H1 (cell line): ENCODE results near the gene HIPK3. TPM values are rescaled to one million over a fixed set of nuclear protein-coding genes. Genes with fewer than 3 reads are reported as not detected.

Source experiments
- CTCF ChIA-PET: fragments of 300-600 bp; sonication (Branson Sonifier 250); formaldehyde crosslinking; loops from one replicate; lab custom pipeline; 2021; ENCODE audit not compliant: partially characterized antibody; lab: Charles Lee
- POLR2A ChIA-PET: fragments of 300-600 bp; sonication (Branson Sonifier 250); formaldehyde crosslinking; loops from one replicate; lab custom pipeline; 2021; ENCODE audit warnings: inconsistent platforms; ENCODE audit not compliant: partially characterized antibody; lab: Charles Lee
- DNase-seq, 2 experiments: peaks; one replicate each; pipeline versions ENCODE4 v3.0.0 to v3.0.0-alpha.2; 2010 to 2022; ENCODE audit warnings: low spot score in 2 of 2, low read depth in 1 of 2, mixed read lengths in 1 of 2
- FAIRE-seq: peaks from 2 replicates; lab custom pipeline; 2011; peaks lifted over from hg19 to GRCh38; lab: Jason Lieb, UNC
- H2AFZ ChIP-seq: 2 replicates; pipeline ENCODE4 v1.8.1; 2012; ENCODE audit warnings: low read length, inconsistent platforms
- H2AK5ac ChIP-seq: 2 replicates; pipeline ENCODE4 v1.6.1; 2013; ENCODE audit warnings: low read depth, low read length
- H2BK120ac ChIP-seq: replicated peaks from 2 replicates; pipeline ENCODE3; 2013; ENCODE audit warnings: low read depth, low read length, inconsistent platforms
- H2BK12ac ChIP-seq: 2 replicates; pipeline ENCODE4 v1.6.1; 2013; ENCODE audit warnings: low read depth, low read length
- H2BK15ac ChIP-seq: 2 replicates; pipeline ENCODE4 v1.6.1; 2013; ENCODE audit warnings: low read length
- H2BK20ac ChIP-seq: 2 replicates; pipeline ENCODE4 v1.6.1; 2013; ENCODE audit warnings: low read length
- H2BK5ac ChIP-seq: 2 replicates; pipeline ENCODE4 v1.6.1; 2013; ENCODE audit warnings: low read depth, low read length
- H3K14ac ChIP-seq: 2 replicates; pipeline ENCODE4 v1.6.1; 2013; ENCODE audit warnings: inconsistent platforms; ENCODE audit not compliant: insufficient read length
- H3K18ac ChIP-seq: 2 replicates; pipeline ENCODE4 v1.6.1; 2013; ENCODE audit warnings: low read length; ENCODE audit errors: extremely low read depth
- H3K23ac ChIP-seq: 2 replicates; pipeline ENCODE4 v1.6.1; 2013; ENCODE audit warnings: inconsistent platforms; ENCODE audit not compliant: insufficient read length
- H3K23me2 ChIP-seq: 2 replicates; pipeline ENCODE4 v1.6.1; 2013; ENCODE audit warnings: low read depth, low read length
- H3K27ac ChIP-seq: 2 replicates; pipeline ENCODE4 v1.6.1; 2011; ENCODE audit warnings: low read depth, low read length, inconsistent platforms
- H3K27me3 ChIP-seq, 4 experiments: replicated peaks in 1 of 4; 1 replicate in 1 of 4; 2 replicates in 3 of 4; pipeline versions ENCODE4 v1.6.1 to v1.8.1; 2011 to 2013; ENCODE audit warnings: low read length in 3 of 4, mild to moderate bottlenecking in 3 of 4, inconsistent platforms in 2 of 4, mixed read lengths in 2 of 4, moderate library complexity in 1 of 4; ENCODE audit not compliant: control insufficient read depth in 3 of 4, insufficient read depth in 3 of 4; ENCODE audit errors: extremely low read depth in 1 of 4
- H3K36me3 ChIP-seq, 4 experiments: 2 replicates each; pipeline versions ENCODE4 v1.6.1 to v1.8.1; 2011 to 2013; ENCODE audit warnings: mild to moderate bottlenecking in 4 of 4, low read length in 3 of 4, moderate library complexity in 2 of 4, control low read depth in 1 of 4, inconsistent platforms in 1 of 4; ENCODE audit not compliant: insufficient read depth in 4 of 4, control insufficient read depth in 2 of 4
- H3K4ac ChIP-seq: replicated peaks from 2 replicates; pipeline ENCODE3; 2013; ENCODE audit warnings: low read length, low read depth, mixed read lengths, inconsistent platforms; ENCODE audit not compliant: insufficient read length
- H3K4me1 ChIP-seq, 4 experiments: replicated peaks in 1 of 4; 1 replicate in 1 of 4; 2 replicates in 3 of 4; pipeline versions ENCODE4 v1.6.1 to v1.8.1; 2011 to 2013; ENCODE audit warnings: low read length in 3 of 4, inconsistent platforms in 2 of 4, mixed read lengths in 1 of 4; ENCODE audit not compliant: insufficient read depth in 4 of 4, control insufficient read depth in 3 of 4
- H3K4me2 ChIP-seq, 2 experiments: 2 replicates each; pipeline versions ENCODE4 v1.6.1 to v1.8.1; 2011 to 2013; ENCODE audit warnings: low read depth in 2 of 2, low read length in 2 of 2, control low read depth in 1 of 2, inconsistent platforms in 1 of 2, mild to moderate bottlenecking in 1 of 2; ENCODE audit not compliant: insufficient read depth in 1 of 2
- H3K4me3 ChIP-seq, 4 experiments: fragments of 200-600, 300-600 bp in 1 of 4; sonication (generic), shearing (Covaris generic), sonication (Bioruptor Twin) in 1 of 4; 2 replicates each; pipeline versions ENCODE4 v1.5.1 to v1.8.1; 2011 to 2016; ENCODE audit warnings: low read length in 4 of 4, low read depth in 3 of 4, control low read depth in 2 of 4, inconsistent platforms in 2 of 4, mild to moderate bottlenecking in 2 of 4, mixed read lengths in 1 of 4, moderate library complexity in 1 of 4; ENCODE audit not compliant: insufficient read depth in 2 of 4; ENCODE audit errors: extremely low read depth in 1 of 4
- H3K56ac ChIP-seq: replicated peaks from 2 replicates; pipeline ENCODE3; 2013; ENCODE audit warnings: low read depth, mild to moderate bottlenecking, mixed read lengths, low read length, inconsistent platforms; ENCODE audit not compliant: insufficient read length
- H3K79me1 ChIP-seq: 2 replicates; pipeline ENCODE4 v1.6.1; 2013; ENCODE audit warnings: low read depth, low read length, control low read depth
- H3K79me2 ChIP-seq, 2 experiments: 2 replicates each; pipeline versions ENCODE4 v1.6.1 to v1.8.1; 2012 to 2013; ENCODE audit warnings: low read length in 2 of 2, mild to moderate bottlenecking in 2 of 2, inconsistent platforms in 1 of 2; ENCODE audit not compliant: insufficient read depth in 2 of 2, control insufficient read depth in 1 of 2
- H3K9ac ChIP-seq, 4 experiments: replicated peaks in 1 of 4; 1 replicate in 1 of 4; 2 replicates in 3 of 4; pipeline versions ENCODE4 v1.6.1 to v1.8.1; 2011 to 2013; ENCODE audit warnings: low read depth in 3 of 4, low read length in 3 of 4, control low read depth in 2 of 4, mild to moderate bottlenecking in 2 of 4, moderate library complexity in 2 of 4, inconsistent platforms in 1 of 4; ENCODE audit errors: extremely low read depth in 1 of 4
- H3K9me3 ChIP-seq, 2 experiments: 2 replicates each; pipeline versions ENCODE4 v1.6.1 to v1.8.1; 2012 to 2013; ENCODE audit warnings: mild to moderate bottlenecking in 2 of 2, moderate library complexity in 2 of 2, control low read depth in 1 of 2, inconsistent platforms in 1 of 2, low read depth in 1 of 2, low read length in 1 of 2, mixed read lengths in 1 of 2; ENCODE audit not compliant: insufficient read depth in 2 of 2
- H4K20me1 ChIP-seq, 2 experiments: replicated peaks in 1 of 2; 2 replicates each; pipeline versions ENCODE3 to v1.8.1; 2011 to 2013; ENCODE audit warnings: inconsistent platforms in 2 of 2, low read length in 2 of 2, mild to moderate bottlenecking in 1 of 2; ENCODE audit not compliant: insufficient read depth in 2 of 2, control insufficient read depth in 1 of 2
- H4K5ac ChIP-seq: 2 replicates; pipeline ENCODE4 v1.6.1; 2013; ENCODE audit warnings: low read length, low read depth, mixed read lengths, inconsistent platforms; ENCODE audit not compliant: insufficient read length
- H4K8ac ChIP-seq: 2 replicates; pipeline ENCODE4 v1.8.0; 2013; ENCODE audit warnings: mild to moderate bottlenecking, moderate library complexity, low read length, inconsistent platforms; ENCODE audit not compliant: insufficient read depth; ENCODE audit errors: extremely low read depth
- H4K91ac ChIP-seq: replicated peaks from 2 replicates; pipeline ENCODE3; 2013; ENCODE audit warnings: low read length, mixed read lengths, inconsistent platforms; ENCODE audit not compliant: insufficient read length
- CTBP2 ChIP-seq: IDR thresholded peaks from 2 replicates; pipeline ENCODE4 v1.7.0; 2011; ENCODE audit warnings: borderline replicate concordance, mild to moderate bottlenecking, moderate library complexity, mixed read lengths, low read length; ENCODE audit not compliant: insufficient read depth, insufficient read length
- EGR1 ChIP-seq: IDR thresholded peaks from 2 replicates; pipeline ENCODE4 v1.6.1; 2011; ENCODE audit warnings: low read depth, low read length, borderline replicate concordance
- EP300 ChIP-seq, 2 experiments: IDR thresholded peaks; 1 replicate in 1 of 2; 2 replicates in 1 of 2; pipeline ENCODE4 v1.6.1; 2011 to 2012; ENCODE audit warnings: low read depth in 2 of 2, low read length in 2 of 2, mild to moderate bottlenecking in 2 of 2, borderline replicate concordance in 1 of 2, inconsistent platforms in 1 of 2, moderate library complexity in 1 of 2
- EZH2 ChIP-seq: fragments of 200-600 bp; sonication (generic); IDR thresholded peaks from 2 replicates; pipeline ENCODE4 v1.7.1; 2012; ENCODE audit warnings: low read depth, mild to moderate bottlenecking, moderate library complexity, low read length, inconsistent platforms; ENCODE audit not compliant: severe bottlenecking
- GTF2F1 ChIP-seq: IDR thresholded peaks from 2 replicates; pipeline ENCODE4 v1.6.1; 2012; ENCODE audit warnings: low read depth, low read length, improper control_type of control experiment, borderline replicate concordance
- HDAC2 ChIP-seq, 2 experiments: fragments of 300-600 bp in 1 of 2; sonication (generic) in 1 of 2; IDR thresholded peaks; 2 replicates each; pipeline ENCODE4 v1.6.1; 2011 to 2012; ENCODE audit warnings: low read depth in 2 of 2, low read length in 2 of 2, mild to moderate bottlenecking in 2 of 2, moderate library complexity in 2 of 2, borderline replicate concordance in 1 of 2, inconsistent platforms in 1 of 2
- HDAC6 ChIP-seq: IDR thresholded peaks from one replicate; pipeline ENCODE4 v1.7.1; 2012; ENCODE audit warnings: low read depth, mild to moderate bottlenecking, inconsistent platforms, low read length, moderate library complexity
- JUND ChIP-seq: IDR thresholded peaks from 2 replicates; pipeline ENCODE4 v1.6.1; 2011; ENCODE audit warnings: mild to moderate bottlenecking, improper control_type of control experiment, low read length
- NRF1 ChIP-seq: IDR thresholded peaks from 2 replicates; pipeline ENCODE4 v1.6.1; 2011; ENCODE audit warnings: mild to moderate bottlenecking, low read depth, low read length, improper control_type of control experiment
- POLR2A ChIP-seq, 2 experiments: IDR thresholded peaks; 1 replicate in 1 of 2; 2 replicates in 1 of 2; pipeline ENCODE4 v1.6.1; 2011; ENCODE audit warnings: low read depth in 2 of 2, low read length in 2 of 2, mild to moderate bottlenecking in 2 of 2; ENCODE audit errors: control extremely low read depth in 1 of 2
- SAP30 ChIP-seq: fragments of 300-600 bp; sonication (generic); IDR thresholded peaks from 2 replicates; pipeline ENCODE4 v1.7.1; 2012; ENCODE audit warnings: low read length, moderate library complexity, mild to moderate bottlenecking, inconsistent platforms; ENCODE audit not compliant: insufficient read depth, insufficient replicate concordance
- TAF7 ChIP-seq: optimal IDR thresholded peaks from 2 replicates; pipeline ENCODE3; 2011; ENCODE audit warnings: low read depth, mild to moderate bottlenecking, inconsistent platforms, low read length, moderate library complexity, borderline replicate concordance
- polyA plus RNA-seq, 7 experiments: library from polyadenylated mRNA; depleted of rRNA in 3 of 7; stranded (reverse) in 5 of 7; unstranded in 2 of 7; fragments of >200 nt in 5 of 7; fragments of 200-250 nt in 2 of 7; gene quantifications; 1 replicate in 5 of 7; 2 replicates in 1 of 7; 4 replicates in 1 of 7; pipeline versions ENCODE4 v1.2.1 to v1.2.3, GENCODE V29; 2011 to 2013; ENCODE audit warnings: missing spikeins in 2 of 7, mixed read lengths in 2 of 7
- total RNA-seq: library from RNA; stranded (reverse); fragmentation: NEBNext Ultra II Directional; extraction: Animal tissue kit (Norgen Biotek cat#: 25700); gene quantifications from 2 replicates; pipeline ENCODE4 v1.2.1, GENCODE V29; 2021
- TF ChIP-seq, protein P1 (sequence below): IDR thresholded peaks from 2 replicates; pipeline ENCODE4 v1.6.1; 2011; ENCODE audit warnings: low read length, improper control_type of control experiment

Gene HIPK3
- total and polyA plus RNA-seq, 2 of the 8 experiments (the other 6 are each of a cell fraction or from before 2014, with no cell fraction given) = 5.0 to 22.3 TPM

DNA sequence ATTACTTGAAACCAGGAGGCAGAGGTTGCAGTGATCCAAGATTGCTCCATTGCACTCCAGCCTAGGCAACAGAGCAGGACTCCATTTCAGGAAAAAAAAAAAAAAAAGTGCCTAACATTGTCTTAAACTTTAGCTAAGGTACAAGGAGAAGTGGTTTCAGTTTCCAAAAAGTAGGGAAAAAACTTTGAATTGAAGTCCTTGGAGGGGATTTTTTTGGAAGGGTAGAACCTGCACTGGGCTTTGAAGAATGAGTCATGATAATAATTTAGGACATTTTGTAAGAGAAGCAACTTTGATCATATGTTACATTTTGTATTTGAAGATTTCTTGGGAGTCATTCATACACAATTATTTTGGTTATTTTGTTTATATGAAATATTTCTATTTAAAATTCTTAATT lies 31.8 kb upstream of the HIPK3 start:
- no peak overlapping the region for H4K91ac ChIP-seq
- H3K4ac ChIP-seq = no peak overlapping the region
- FAIRE-seq (no peak), DNase-seq (no peak)
- H3K14ac ChIP-seq = no peak overlapping the region
- H3K23me2 ChIP-seq = no peaks in the 10 kb centered on the region
- no peak overlapping the region for H3K9ac ChIP-seq
- H2AK5ac ChIP-seq = no peak overlapping the region
- no peaks in the 10 kb centered on the region for H3K4me1 ChIP-seq
- H4K20me1 ChIP-seq = no peaks in the 10 kb centered on the region
- no peak overlapping the region for H3K23ac ChIP-seq
- no peak overlapping the region for H4K5ac ChIP-seq
- H3K79me1 ChIP-seq = no peaks in the 10 kb centered on the region
- H4K8ac ChIP-seq = no peak overlapping the region
- H2BK120ac ChIP-seq = no peak overlapping the region
- no peak overlapping the region for H2BK5ac ChIP-seq
- H3K4me3 ChIP-seq = no peak overlapping the region
- H3K4me2 ChIP-seq = no peak overlapping the region
- H3K9me3 ChIP-seq = no peaks in the 10 kb centered on the region
- no peak overlapping the region for H3K27ac ChIP-seq
- POLR2A ChIA-PET = no interaction called here
- no peak overlapping the region for H2BK12ac ChIP-seq
- H3K79me2 ChIP-seq = no peaks in the 10 kb centered on the region
- H3K56ac ChIP-seq = no peak overlapping the region
- no peaks in the 10 kb centered on the region for H3K36me3 ChIP-seq
- H3K18ac ChIP-seq = no peak overlapping the region
- no peak overlapping the region for H2BK20ac ChIP-seq
- H3K27me3 ChIP-seq = no peaks in the 10 kb centered on the region
- no peak overlapping the region for H2BK15ac ChIP-seq
- no peak overlapping the region for H2AFZ ChIP-seq
- CTCF ChIA-PET = interaction anchor here (0.6 kb wide), 1 partner anchor 215 kb away, joined by 3 read pairs; no protein-coding TSS in a partner anchor
- TF ChIP-seq EGR1 (no peak), EZH2 (no peak), POLR2A (IDR thresholded peaks at IDR 0.05; ENCODE audit: control extremely low read depth in 1 of 2, low read depth in 2 of 2, low read length in 2 of 2) (no peak), CTBP2 (no peak), JUND (no peak), TAF7 (no peak), EP300 (IDR thresholded peaks at IDR 0.05; ENCODE audit: borderline replicate concordance in 1 of 2, low read depth in 2 of 2, low read length in 2 of 2) (no peak), NRF1 (no peak), GTF2F1 (no peak), SAP30 (no peak), HDAC2 (IDR thresholded peaks at IDR 0.05; ENCODE audit: borderline replicate concordance in 1 of 2, low read depth in 2 of 2, low read length in 2 of 2) (no peak), HDAC6 (no peak)
- TF ChIP-seq, protein P1, sequence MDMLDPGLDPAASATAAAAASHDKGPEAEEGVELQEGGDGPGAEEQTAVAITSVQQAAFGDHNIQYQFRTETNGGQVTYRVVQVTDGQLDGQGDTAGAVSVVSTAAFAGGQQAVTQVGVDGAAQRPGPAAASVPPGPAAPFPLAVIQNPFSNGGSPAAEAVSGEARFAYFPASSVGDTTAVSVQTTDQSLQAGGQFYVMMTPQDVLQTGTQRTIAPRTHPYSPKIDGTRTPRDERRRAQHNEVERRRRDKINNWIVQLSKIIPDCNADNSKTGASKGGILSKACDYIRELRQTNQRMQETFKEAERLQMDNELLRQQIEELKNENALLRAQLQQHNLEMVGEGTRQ = no peak
